GM19455 (cell line): ENCODE data around the gene SHROOM3.

ENCODE experiments used
- ATAC-seq: cut with Tn5 transposase; IDR thresholded peaks from one replicate; pipeline ENCODE4 v1.9.1; 2021; ENCODE audit not compliant: unreplicated experiment

The SHROOM3 gene

DNA sequence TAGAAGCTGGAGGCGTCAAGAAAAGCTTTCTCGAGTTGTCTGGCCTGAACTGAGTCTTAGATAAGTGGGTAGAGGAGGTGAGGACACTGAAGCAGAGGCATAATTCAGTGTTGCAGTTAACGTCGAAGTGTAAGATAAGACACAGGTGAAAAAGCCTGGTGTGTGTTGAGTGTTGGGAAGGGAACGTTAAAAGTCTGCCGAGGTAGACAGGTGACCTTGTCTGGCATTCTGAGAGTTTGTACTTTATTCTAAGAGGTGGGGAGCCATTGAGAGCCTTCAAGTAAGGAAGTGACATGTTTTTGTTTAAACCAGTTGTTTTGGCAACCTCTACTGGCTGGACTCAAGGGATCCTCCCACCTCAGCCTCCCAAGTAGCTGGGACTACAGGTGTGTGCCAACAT lies 219.1 kb downstream of the SHROOM3 start:
- no peak for ATAC-seq

DNA sequence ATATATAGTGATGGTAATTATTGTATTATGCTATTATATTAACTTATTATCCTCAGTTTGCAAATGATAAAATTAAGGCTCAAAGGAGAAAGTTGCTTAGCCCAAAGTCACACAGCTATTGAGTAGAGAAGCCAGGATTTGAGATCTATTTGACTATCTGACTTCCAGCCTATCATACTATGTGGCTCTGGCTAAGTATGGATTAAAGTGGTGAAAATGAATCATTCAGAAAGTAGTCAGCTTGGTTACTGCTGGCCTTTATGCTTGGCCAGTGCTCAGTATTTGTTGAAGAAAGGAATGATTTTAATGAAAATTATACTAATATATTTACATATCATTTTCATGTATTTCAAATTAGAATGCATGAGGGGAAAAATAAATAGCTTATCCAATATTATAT lies 219.8 kb downstream of the SHROOM3 start:
- ATAC-seq = no peak

DNA sequence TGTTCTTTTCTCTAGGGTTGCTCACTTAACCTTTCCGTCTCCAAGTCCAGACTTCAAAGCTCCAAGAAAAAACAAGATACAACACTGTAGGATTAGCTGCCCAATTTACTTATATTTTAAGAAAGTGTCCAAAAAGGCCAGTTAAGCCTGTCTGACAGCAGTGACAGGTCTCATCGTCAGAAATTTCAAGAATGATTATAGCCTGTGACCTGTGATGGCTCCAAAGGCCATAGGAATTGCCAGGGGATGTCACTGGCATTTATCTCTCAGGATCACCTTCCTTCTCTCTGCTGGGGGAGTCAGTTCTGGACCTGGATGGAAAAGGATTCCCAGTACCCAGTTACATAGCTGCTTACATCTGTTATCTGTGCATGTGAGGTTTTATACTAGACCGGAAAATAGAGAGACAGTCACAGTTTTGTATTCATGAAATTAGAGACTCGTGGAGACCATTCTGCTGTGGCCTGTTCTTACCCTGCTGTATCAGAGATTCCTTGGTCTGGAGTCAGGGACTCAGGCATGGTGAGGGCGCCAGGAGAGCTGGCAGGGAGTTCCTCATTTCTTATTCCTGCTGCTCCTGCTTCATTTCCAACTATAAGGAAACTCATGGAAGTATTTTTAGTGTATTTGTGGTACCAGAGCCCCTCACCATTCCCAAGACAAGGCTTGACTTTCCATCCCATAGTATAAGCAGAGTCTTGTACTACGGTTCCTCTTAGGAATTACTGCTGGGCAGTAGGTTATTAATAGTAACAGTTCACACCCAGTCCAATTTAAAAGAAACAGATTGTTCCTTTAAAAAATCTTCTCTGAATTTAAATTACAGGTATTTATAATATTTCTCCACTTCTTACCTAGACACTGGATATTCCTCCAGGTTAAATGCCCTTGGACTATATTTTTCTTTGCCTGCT lies 220.8 kb downstream of the SHROOM3 start:
- ATAC-seq = no peak

DNA sequence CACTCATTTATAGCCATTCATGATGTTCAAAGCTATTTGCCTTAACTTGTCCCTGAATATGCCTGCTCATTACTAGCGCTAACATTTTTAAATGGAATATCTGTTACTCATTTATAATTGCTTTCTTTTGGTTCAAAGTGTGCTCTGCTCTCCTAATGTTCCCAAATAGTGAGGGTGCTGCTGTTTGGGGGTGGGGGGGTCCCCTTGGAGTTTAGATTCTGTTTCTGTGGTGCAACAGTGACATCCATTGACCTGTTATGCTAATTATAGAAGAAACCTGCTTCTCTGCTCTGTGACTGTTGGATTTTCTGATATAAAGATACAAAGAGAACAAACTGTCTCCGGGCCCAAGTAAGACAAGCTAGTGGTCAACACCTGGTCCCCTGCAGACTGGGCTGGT lies 222.4 kb downstream of the SHROOM3 start:
- ATAC-seq = no peak

DNA sequence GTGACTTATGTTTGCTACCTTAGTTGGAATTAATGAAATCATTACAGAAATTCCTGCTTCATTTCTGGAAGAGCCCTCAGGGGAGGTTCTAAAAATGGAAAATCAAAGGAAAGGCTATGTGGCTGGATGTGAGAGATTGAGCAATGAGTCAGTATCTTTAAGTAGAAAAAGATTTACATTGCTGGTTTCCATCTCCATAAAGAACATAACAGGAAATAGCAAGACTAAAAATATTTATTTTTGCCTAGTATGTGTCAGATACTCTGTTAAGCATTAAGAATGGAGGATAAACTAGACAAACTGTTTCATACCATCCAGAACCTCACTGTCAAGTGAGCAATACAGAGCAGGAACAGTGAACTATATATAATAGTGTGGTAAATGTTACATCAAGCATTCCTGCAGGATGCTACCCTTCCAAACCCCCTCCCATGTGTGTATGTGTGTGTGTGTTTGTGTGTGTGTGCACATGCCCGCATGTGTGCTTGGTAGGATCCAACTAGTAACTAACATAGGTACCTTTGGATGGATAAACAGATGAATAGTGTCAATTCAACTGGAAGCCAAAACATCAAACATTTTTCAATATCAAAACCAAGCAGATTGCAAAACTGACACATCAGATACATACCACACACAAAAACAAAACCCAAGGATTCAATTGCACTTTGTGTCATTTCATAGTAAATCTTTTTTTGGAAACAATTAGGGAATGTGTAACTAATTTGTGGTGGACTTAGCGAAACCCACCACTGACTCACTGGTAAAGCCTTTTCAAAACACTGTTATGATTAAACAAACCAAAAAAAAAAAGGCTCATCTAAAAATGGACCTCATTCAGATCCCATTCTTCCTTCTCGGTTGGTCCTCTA lies 223.4 kb downstream of the SHROOM3 start:
- no peak for ATAC-seq

- no peak for ATAC-seq
These were observed 224.1 kb downstream of the SHROOM3 start for GRCh38 chr4:76659103-76659490.

DNA sequence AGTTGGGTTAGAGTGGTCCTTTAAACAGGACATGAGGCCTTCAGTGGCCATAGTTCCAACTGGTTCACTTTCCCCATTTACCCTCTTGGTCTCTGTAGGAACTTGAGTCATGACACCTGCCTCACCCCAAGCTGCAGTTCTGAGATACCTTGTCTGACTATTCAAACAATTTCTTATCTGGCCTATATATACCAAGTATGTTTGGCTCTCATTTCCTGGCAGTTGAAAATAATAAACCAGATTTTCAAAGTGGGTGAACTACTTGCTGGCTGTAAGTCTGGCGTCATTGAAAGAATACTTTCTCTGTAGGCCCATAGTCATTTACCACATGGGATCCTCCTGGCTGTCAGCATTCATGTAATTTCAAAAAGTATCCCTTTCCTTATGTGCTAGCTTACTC lies 228.8 kb downstream of the SHROOM3 start:
- ATAC-seq = no peak

DNA sequence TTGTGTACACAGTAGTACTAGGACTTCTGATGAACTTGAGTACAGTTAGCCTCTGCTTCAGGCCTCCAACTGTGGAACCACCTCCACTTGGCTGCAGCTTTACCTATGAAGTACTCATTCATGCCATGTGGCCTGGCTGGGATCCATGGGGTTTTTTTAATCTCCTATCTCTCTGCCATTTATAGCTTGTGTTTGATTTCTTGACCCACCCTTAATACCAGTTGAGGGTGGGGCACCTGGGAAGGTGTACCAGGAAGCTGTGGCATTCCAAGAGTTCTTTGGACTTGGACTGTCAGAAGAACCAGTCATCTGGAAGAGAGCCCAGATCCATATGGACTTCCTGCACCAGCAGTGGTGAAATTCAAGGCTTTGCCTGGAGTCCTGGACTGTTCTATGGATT lies 230.1 kb downstream of the SHROOM3 start:
- no peak for ATAC-seq

DNA sequence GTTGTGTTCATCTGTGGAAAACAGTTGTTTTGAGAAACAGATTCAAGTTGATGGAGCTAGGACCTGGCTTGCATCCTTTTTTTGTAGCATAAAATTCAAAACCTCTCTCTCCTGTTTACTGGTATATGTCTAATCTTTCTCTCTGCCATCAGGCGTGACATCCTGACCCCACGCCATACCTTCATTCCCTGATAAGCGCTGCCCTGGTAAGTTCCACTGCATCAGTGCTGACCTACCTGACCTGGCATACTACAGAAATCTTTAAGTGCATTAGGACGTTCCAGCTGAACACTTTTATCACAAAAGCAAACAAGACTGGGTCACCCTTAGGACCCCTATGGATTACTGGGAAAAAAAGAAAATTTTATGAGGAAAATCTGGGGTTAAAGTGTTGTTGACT lies 230.7 kb downstream of the SHROOM3 start:
- ATAC-seq = no peak

GRCh38 chr4:76666944-76667532 lies 232.0 kb downstream of the SHROOM3 start:
- ATAC-seq = peak; percentile 64

DNA sequence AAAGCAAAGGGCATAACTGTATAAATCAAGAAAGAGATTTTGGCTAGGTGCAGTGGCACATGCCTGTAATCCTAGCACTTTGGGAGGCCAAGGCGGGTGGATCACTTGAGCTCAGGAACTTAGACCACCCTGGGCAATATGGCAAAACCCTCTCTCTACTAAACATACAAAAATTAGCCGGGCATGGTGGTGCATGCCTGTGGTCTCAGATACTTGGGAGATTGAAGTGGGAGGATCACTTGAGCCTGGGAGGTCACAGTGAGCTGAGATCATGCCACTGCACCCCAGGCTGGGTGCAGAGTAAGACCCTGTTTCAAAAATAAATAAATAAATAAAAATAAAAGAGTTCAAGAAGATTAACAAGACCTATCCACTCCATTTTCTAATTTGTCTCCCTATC lies 235.6 kb downstream of the SHROOM3 start:
- ATAC-seq = no peak

GRCh38 chr4:76673362-76673761 lies 238.3 kb downstream of the SHROOM3 start:
- no peak for ATAC-seq

DNA sequence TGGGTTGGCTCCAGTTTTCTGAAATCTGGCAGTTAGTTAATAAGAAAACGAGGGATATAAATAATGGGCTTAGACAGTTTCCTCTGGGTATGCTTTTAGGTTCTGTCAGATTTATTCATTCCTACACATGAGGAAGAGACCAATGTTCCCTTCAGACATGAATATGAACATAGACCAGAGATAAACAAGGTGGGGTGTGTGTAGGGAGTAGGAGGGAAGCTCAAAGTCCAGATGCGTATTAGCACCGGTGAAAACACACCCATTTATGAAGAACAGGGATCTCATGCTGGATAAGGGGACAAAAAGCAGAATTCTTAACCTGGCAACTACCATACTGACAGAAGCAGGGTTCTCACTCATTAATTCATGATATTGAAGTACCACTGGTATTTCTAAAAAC lies 240.0 kb downstream of the SHROOM3 start:
- ATAC-seq = no peak

DNA sequence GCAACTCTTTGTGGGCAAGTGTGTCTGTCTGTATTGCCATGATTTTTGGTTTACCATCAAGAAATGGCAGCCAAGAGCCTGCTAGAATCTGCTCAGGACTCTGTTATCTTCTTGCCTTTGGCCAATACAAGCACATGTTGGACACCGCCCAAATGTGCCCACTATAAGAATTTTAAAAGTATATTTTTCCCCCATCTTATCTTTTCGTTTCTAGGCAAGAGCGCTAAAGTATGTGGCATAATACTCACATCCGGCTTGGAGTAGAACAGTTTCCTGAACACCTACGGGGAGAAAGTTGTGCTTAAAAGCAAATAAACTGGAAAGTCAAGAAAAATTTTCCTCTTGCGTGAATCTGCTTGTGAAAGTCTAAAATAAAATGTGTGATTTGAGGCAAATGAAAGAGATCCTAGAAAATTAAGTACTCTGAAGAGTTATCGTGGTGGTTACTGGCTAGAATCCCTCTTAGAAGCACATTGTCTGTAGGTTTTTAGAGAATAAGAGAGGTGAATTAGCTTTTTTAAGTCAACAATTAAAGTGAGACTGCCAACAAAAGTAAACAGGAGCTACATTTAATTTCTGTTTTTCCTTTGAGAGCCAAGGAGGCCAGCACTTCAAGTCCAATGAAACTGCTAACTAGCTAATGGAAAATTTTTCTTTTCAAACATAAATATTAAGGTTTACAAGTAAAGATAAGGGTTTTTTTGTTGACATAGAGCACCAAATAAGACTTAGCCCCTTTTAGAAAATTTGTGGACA lies 242.7 kb downstream of the SHROOM3 start:
- ATAC-seq = no peak

- no peak for ATAC-seq
These were observed 244.7 kb downstream of the SHROOM3 start for GRCh38 chr4:76679691-76680090.

DNA sequence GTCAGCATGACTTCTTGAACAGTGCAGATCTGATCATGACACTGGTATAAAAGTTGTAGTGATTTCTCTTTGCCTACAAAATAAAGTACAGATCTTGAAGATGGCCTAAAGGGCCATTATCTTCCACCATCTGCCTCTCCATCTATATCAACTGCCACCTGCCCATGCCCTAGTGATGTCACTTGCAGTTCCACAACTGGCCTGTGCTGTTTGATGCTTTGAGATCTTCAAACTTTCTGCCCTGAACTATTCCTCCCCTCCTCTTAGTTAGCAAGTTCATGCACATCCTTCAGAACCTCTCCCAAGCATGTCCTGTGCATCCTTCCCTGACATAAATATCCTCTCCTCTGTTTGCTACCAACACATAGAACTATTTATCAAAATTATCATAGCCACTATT lies 245.9 kb downstream of the SHROOM3 start:
- ATAC-seq = peak; percentile 57

DNA sequence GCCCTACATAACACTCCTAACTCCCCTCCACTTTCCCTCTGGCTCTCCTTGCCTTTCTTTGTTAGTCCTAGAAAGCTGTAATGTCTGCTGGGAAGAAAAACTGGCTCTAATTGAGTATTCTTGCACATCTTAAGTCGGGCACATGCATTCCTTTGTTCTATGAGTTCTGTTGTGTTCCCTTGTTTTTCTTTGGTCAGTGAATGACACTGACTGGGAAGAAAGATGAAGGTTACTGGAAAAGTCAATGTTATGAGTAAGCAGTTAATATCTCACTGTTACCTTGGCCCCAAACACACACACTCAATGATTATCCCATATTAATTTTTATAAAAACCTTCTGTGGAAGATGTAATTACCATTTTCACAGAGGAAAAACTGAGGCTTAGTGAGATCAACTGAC lies 247.0 kb downstream of the SHROOM3 start:
- ATAC-seq = no peak

DNA sequence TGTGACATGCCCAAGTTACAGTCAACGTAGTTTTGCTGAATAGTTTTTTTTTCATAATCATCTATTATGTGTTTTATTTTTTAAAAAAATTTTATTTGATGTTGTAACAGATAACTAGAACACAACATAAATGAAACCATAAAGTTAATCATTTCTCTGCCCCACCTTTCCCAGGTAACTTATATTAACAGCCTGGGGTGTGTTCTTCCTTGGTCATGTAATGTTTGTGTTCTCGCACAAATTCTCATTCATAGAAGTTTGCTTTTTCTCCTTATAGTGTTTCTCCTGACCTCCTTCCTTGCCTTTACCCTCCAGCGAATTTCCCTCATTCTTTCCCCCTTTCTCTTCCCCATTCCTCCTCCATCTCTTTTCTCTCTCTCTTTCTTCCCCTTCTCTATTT lies 248.1 kb downstream of the SHROOM3 start:
- ATAC-seq = no peak

- ATAC-seq = no peak
These were observed 252.9 kb downstream of the SHROOM3 start for GRCh38 chr4:76687746-76688448.

- no peak for ATAC-seq
These were observed 253.7 kb downstream of the SHROOM3 start for GRCh38 chr4:76688619-76689144.
